ENCODE measurements around the gene AK5.

DNA sequence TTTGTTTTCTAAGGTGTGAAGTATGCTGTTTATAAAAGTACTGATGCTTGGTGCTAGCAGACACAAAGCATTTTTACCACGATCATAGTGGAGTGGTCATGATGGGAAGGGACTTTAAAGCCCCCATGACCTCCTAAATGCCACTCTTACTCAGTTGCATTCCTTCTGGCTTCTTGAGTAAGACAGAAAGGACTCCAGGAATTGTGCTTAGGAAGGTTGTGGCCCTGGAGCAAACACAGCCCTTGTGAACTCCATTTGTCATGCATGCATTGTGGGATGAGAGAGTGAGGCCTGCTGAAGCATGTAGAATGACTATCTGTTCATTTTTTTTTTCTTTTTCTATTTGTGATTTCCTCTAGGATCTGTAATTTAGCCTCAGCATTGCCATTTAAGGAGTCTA is 34.2 kb downstream of the AK5 start:
- TF ChIP-seq POLR2AphosphoS5 (IDR thresholded peaks at IDR 0.05): no peak
- TF ChIP-seq, protein P1, sequence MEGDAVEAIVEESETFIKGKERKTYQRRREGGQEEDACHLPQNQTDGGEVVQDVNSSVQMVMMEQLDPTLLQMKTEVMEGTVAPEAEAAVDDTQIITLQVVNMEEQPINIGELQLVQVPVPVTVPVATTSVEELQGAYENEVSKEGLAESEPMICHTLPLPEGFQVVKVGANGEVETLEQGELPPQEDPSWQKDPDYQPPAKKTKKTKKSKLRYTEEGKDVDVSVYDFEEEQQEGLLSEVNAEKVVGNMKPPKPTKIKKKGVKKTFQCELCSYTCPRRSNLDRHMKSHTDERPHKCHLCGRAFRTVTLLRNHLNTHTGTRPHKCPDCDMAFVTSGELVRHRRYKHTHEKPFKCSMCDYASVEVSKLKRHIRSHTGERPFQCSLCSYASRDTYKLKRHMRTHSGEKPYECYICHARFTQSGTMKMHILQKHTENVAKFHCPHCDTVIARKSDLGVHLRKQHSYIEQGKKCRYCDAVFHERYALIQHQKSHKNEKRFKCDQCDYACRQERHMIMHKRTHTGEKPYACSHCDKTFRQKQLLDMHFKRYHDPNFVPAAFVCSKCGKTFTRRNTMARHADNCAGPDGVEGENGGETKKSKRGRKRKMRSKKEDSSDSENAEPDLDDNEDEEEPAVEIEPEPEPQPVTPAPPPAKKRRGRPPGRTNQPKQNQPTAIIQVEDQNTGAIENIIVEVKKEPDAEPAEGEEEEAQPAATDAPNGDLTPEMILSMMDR (IDR thresholded peaks at IDR 0.05): no peak

Data from prostate gland (tissue), 2 donors.